K562 (cell line): Measurements from ENCODE around the gene EXOC4. TPM values are rescaled to one million over a fixed set of nuclear protein-coding genes. Genes with fewer than 3 reads are reported as not detected.

Source experiments
- ATAC-seq: fragments of 200-7000 bp; cut with Tn5 transposase; 3 replicates; pipeline ENCODE4 v1.9.1; 2020; ENCODE audit warnings: moderate library complexity
- BruUV-seq: library from RNA; stranded (reverse); fragments of 400-500 nt; replicated peaks from 2 replicates; lab custom pipeline; 2021; lab: Mats Ljungman, UMichigan
- CTCF ChIA-PET: fragments of 300-600 bp; formaldehyde crosslinking; extraction: SDS; loops from one replicate; lab custom pipeline; 2021; ENCODE audit warnings: low intra/inter-chr PET ratio; lab: Yijun Ruan, JAX
- POLR2A ChIA-PET: fragments of 300-600, 350-650 bp; sonication (Branson Sonifier 250); formaldehyde crosslinking; extraction: SDS; loops from one replicate; lab custom pipeline; 2021; ENCODE audit warnings: antibody characterized with exemption, inconsistent platforms; lab: Yijun Ruan, JAX
- DNase-seq, 4 experiments: peaks; one replicate each; pipeline versions ENCODE4 v3.0.0 to v3.0.0-alpha.2; 2011 to 2018; ENCODE audit warnings: low spot score in 3 of 4, mixed read lengths in 3 of 4; ENCODE audit errors: extremely low read depth in 1 of 4
- FAIRE-seq: peaks from 2 replicates; lab custom pipeline; 2011; peaks lifted over from hg19 to GRCh38; lab: Jason Lieb, UNC
- H2AFZ ChIP-seq: 2 replicates; pipeline ENCODE4 v1.6.0; 2011; ENCODE audit warnings: low read depth, low read length, control low read depth, inconsistent platforms
- H3K27ac ChIP-seq: fragments of 200-600 bp; 3 replicates; pipeline ENCODE4 v1.8.0; 2011; ENCODE audit warnings: low read depth, mild to moderate bottlenecking, control low read depth, inconsistent platforms, low read length, moderate library complexity, mixed read lengths; ENCODE audit errors: extremely low read depth
- H3K27me3 ChIP-seq, 2 experiments: fragments of 300-600 bp in 1 of 2; 2 replicates in 1 of 2; 3 replicates in 1 of 2; pipeline versions ENCODE4 v1.6.0 to v1.8.0; 2011; ENCODE audit warnings: inconsistent platforms in 2 of 2, low read length in 2 of 2, mild to moderate bottlenecking in 1 of 2, mixed read lengths in 1 of 2, moderate library complexity in 1 of 2; ENCODE audit not compliant: control insufficient read depth in 2 of 2, insufficient read depth in 2 of 2
- H3K36me3 ChIP-seq: fragments of 300-600 bp; 3 replicates; pipeline ENCODE4 v1.8.0; 2011; ENCODE audit warnings: mild to moderate bottlenecking, low read length, inconsistent platforms; ENCODE audit not compliant: control insufficient read depth, insufficient read depth
- H3K4me1 ChIP-seq, 2 experiments: fragments of 200-600 bp in 1 of 2; replicated peaks in 1 of 2; 2 replicates in 1 of 2; 3 replicates in 1 of 2; pipeline versions ENCODE4 v1.5.1 to v1.8.0; 2011; ENCODE audit warnings: inconsistent platforms in 2 of 2, low read length in 2 of 2, mild to moderate bottlenecking in 1 of 2, mixed read lengths in 1 of 2, moderate library complexity in 1 of 2; ENCODE audit not compliant: control insufficient read depth in 2 of 2, insufficient read depth in 2 of 2
- H3K4me2 ChIP-seq: 2 replicates; pipeline ENCODE4 v1.6.1; 2011; ENCODE audit warnings: low read length, control low read depth, inconsistent platforms, mixed read lengths; ENCODE audit not compliant: insufficient read depth
- H3K4me3 ChIP-seq: fragments of 200-600 bp; sonication (generic), shearing (Covaris generic); 2 replicates; pipeline ENCODE4 v1.5.1; 2016; ENCODE audit warnings: control low read depth, inconsistent platforms
- H3K79me2 ChIP-seq: fragments of 200-600 bp; 3 replicates; pipeline ENCODE4 v1.8.0; 2011; ENCODE audit warnings: low read length, inconsistent platforms; ENCODE audit not compliant: control insufficient read depth, insufficient read depth
- H3K9ac ChIP-seq, 2 experiments: 2 replicates each; pipeline versions ENCODE4 v1.6.0 to v1.6.1; 2011; ENCODE audit warnings: low read depth in 2 of 2, low read length in 2 of 2, control low read depth in 1 of 2, inconsistent platforms in 1 of 2, mild to moderate bottlenecking in 1 of 2, mixed read lengths in 1 of 2; ENCODE audit not compliant: insufficient read depth in 1 of 2
- H3K9me1 ChIP-seq: one replicate; pipeline ENCODE4 v1.6.0; 2011; ENCODE audit warnings: inconsistent platforms, mild to moderate bottlenecking, low read length, moderate library complexity; ENCODE audit not compliant: control insufficient read depth, insufficient read depth
- H3K9me3 ChIP-seq: replicated peaks from 2 replicates; pipeline ENCODE4 v1.5.1; 2011; ENCODE audit warnings: low read depth, low read length, inconsistent platforms; ENCODE audit not compliant: control insufficient read depth, insufficient read depth
- H4K20me1 ChIP-seq: replicated peaks from 2 replicates; pipeline ENCODE4 v1.6.1; 2011; ENCODE audit warnings: low read length, inconsistent platforms, mixed read lengths; ENCODE audit not compliant: control insufficient read depth, insufficient read depth
- DPF2 ChIP-seq: fragments of 450-650 bp; IDR thresholded peaks from 2 replicates; pipeline ENCODE4 v1.6.1; 2016
- GATAD2B ChIP-seq: fragments of 450-650 bp; IDR thresholded peaks from 2 replicates; pipeline ENCODE4 v1.6.1; 2017; ENCODE audit warnings: mild to moderate bottlenecking, borderline replicate concordance
- GMEB1 ChIP-seq: fragments of 250-450 bp; sonication (Bioruptor Pico); IDR thresholded peaks from 2 replicates; pipeline ENCODE4 v1.4.0; 2020; ENCODE audit warnings: mild to moderate bottlenecking
- HMG20A ChIP-seq: fragments of 450-650 bp; formaldehyde crosslinking; conservative IDR thresholded peaks from 2 replicates; pipeline ENCODE4 v1.4.0; 2020; ENCODE audit warnings: mild to moderate bottlenecking, mixed read lengths
- RERE ChIP-seq: sonication (generic); formaldehyde crosslinking; IDR thresholded peaks from 2 replicates; pipeline ENCODE4 v1.8.0; 2023; ENCODE audit warnings: missing genetic modification reagents, mild to moderate bottlenecking, borderline replicate concordance
- TCF3 ChIP-seq: sonication (generic); formaldehyde crosslinking; IDR thresholded peaks from 2 replicates; pipeline ENCODE4 v1.4.0; 2020; ENCODE audit warnings: mild to moderate bottlenecking, missing genetic modification reagents
- ZBTB2 ChIP-seq: fragments of 450-650 bp; IDR thresholded peaks from 2 replicates; pipeline ENCODE4 v1.6.1; 2016; ENCODE audit warnings: antibody characterized with exemption
- ZNF134 ChIP-seq: fragments of 250-450 bp; sonication (Bioruptor Pico); conservative IDR thresholded peaks from 2 replicates; pipeline ENCODE4 v1.4.0; 2020
- ZNF57 ChIP-seq: fragments of 450-650 bp; formaldehyde crosslinking; IDR thresholded peaks from 2 replicates; pipeline ENCODE4 v1.4.0; 2020; ENCODE audit warnings: mild to moderate bottlenecking, moderate library complexity
- WGBS: fragments of 100-300 bp; shearing (Covaris generic); methylation state at CpG from one replicate; pipeline ENCODE4 v1.1.6; 2016; ENCODE audit warnings: low coverage, mixed read lengths; ENCODE audit not compliant: insufficient coverage; ENCODE audit errors: missing lambda C conversion rate; 5-methylcytosine and 5-hydroxymethylcytosine counted together
- in situ Hi-C: fragments of 300-500 bp; cut with MboI; formaldehyde crosslinking; loops from 4 replicates; pipeline ENCODE4 v1.15.0; 2018; ENCODE audit warnings: inconsistent platforms, mixed read lengths
- intact Hi-C: fragments of 100-400 bp; cut with micrococcal nuclease; formaldehyde crosslinking; loops from 2 replicates; pipeline ENCODE4 v1.14.2; 2022
- polyA plus RNA-seq, 8 experiments: library from polyadenylated mRNA; depleted of rRNA in 4 of 8; stranded (reverse) in 5 of 8; unstranded in 3 of 8; fragments of >200 nt; fragmentation: Nextera tagmentation in 2 of 8; fragmentation: Illumina TruSeq in 1 of 8; extraction: Ambion mirVana in 2 of 8; extraction: Trizol in 1 of 8; gene quantifications; 2 replicates each; pipeline versions ENCODE4 v1.2.1 to v1.2.3, GENCODE V29; 2011 to 2014; ENCODE audit warnings: inconsistent platforms in 1 of 8, missing spikeins in 1 of 8
- total RNA-seq, 7 experiments: library from RNA; depleted of rRNA in 6 of 7; stranded (reverse); fragments of >200 nt in 6 of 7; fragmentation: Illumina TruSeq in 2 of 7; extraction: Trizol in 2 of 7; gene quantifications; 2 replicates each; pipeline versions ENCODE4 v1.2.1 to v1.2.3, GENCODE V29; 2011 to 2021; ENCODE audit warnings: low replicate concordance in 1 of 7

EXOC4 gene
- total and polyA plus RNA-seq, 9 of the 15 experiments (the other 6 are each of a cell fraction or from before 2014, with no cell fraction given) = 18.5 to 73.1 (median 46.6) TPM

- 87% methylated on average over 3 of the region's 3 CpGs for WGBS
- Histone ChIP-seq H3K27me3 (no peaks in the 10 kb centered on the region), H2AFZ (no peak overlapping the region), H4K20me1 (no peaks in the 10 kb centered on the region), H3K27ac (no peak overlapping the region), H3K4me3 (no peak overlapping the region), H3K4me1 (no peaks in the 10 kb centered on the region), H3K9me3 (no peaks in the 10 kb centered on the region), H3K4me2 (no peak overlapping the region), H3K9ac (no peak overlapping the region), H3K9me1 (no peaks in the 10 kb centered on the region), H3K36me3 (peaks cover 29% of the 10 kb centered on the region; the same call in 2 of the 3 replicates), H3K79me2 (0 out of 3 replicates have a peak, but pooled peaks cover 3% of the 10 kb centered on the region)
- no TSS peak for BruUV-seq
- in situ Hi-C loops (no loop called here), intact Hi-C loops (no loop called here)
- ChIA-PET POLR2A (no interaction called here), CTCF (no interaction called here)
- TF ChIP-seq RERE (CRISPR knock-in tag) (no peak), GMEB1 (CRISPR knock-in tag) (no peak), TCF3 (no peak), HMG20A (CRISPR knock-in tag) (no peak), DPF2 (no peak), ZBTB2 (no peak), ZNF134 (CRISPR knock-in tag) (no peak), ZNF57 (CRISPR knock-in tag) (no peak), GATAD2B (no peak)
- FAIRE-seq = no peak
- no peak for ATAC-seq
- DNase-seq = no peak
Measured at GRCh38 chr7:133290676-133291333, 37.9 kb downstream of the EXOC4 start.
